HG02938 (cell line): ENCODE results near the gene PRM3.

Source experiments
- ATAC-seq: cut with Tn5 transposase; IDR thresholded peaks from one replicate; pipeline ENCODE4 v1.9.1; 2021; ENCODE audit warnings: mild to moderate bottlenecking, moderate library complexity; ENCODE audit not compliant: unreplicated experiment

Gene PRM3

DNA sequence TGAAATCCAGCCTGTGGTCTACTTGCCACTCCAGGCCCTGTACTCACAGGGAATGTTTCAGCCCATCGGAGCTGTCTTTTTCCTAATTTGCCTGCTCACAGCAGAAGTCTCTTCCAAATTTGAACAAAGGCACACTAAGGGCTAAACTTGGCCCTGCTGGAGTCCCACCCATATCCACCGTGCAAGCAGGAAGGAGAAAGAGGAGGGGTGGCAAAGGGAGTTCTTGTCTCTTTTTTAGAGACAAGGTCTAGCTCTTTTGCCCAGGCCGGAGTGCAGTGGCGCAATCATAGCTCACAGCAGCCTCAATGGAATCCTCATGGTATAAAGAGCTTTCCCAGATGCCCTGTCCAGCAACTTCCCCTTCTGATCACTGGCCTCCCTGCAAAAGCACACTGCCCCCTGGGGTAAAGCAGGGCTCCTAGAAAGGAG is 10.4 kb upstream of the PRM3 start:
- ATAC-seq, result no peak

DNA sequence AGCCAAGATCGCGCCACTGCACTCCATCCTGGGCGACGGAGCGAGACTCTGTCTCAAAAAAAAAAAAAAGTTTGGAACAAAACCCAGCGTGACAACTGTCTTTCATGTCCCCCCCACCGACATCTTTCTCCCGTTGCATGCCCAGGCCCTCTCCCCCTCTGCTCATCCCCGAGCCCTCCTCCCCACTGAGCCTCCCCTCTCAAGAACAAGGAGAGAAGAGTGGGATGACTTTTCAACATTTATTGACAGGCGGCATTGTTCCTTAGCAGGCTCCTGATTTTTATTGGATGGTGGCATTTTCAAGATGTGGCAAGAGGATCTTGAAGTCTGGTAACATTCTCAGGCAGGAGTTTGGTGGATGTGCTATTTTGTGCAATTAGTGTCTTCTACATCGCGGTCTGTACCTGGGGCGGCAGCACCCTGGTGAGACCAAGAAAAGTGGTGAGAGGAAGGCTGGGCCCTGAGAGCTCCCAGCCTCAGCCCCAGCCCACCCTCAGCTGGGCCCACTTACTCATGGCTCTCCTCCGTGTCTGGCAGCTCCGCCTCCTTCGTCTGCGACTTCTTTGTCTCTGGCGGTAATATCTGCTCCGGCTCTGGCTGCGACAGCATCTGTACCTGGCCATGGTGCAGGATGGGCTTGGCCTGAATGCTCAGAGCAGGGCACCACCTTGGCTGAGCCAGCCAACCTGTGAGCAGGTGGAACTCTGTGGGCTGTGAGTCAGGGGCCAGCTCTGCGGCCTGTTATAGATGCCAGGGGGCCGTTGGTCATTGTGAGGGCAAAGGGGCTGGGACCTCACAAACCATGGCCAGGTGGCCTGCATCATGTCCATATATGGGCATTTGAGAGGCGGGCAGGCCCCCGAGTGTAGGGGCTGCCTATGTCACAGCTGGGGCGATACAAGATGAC is 7.4 kb upstream of the PRM3 start, which contains the start of gene PRM1:
Gene PRM1, minus strand, starts transcription at position 715 of the 907 bp plus-strand sequence. Its CDS starts 92 bp downstream, at position 623.
- no peak for ATAC-seq

DNA sequence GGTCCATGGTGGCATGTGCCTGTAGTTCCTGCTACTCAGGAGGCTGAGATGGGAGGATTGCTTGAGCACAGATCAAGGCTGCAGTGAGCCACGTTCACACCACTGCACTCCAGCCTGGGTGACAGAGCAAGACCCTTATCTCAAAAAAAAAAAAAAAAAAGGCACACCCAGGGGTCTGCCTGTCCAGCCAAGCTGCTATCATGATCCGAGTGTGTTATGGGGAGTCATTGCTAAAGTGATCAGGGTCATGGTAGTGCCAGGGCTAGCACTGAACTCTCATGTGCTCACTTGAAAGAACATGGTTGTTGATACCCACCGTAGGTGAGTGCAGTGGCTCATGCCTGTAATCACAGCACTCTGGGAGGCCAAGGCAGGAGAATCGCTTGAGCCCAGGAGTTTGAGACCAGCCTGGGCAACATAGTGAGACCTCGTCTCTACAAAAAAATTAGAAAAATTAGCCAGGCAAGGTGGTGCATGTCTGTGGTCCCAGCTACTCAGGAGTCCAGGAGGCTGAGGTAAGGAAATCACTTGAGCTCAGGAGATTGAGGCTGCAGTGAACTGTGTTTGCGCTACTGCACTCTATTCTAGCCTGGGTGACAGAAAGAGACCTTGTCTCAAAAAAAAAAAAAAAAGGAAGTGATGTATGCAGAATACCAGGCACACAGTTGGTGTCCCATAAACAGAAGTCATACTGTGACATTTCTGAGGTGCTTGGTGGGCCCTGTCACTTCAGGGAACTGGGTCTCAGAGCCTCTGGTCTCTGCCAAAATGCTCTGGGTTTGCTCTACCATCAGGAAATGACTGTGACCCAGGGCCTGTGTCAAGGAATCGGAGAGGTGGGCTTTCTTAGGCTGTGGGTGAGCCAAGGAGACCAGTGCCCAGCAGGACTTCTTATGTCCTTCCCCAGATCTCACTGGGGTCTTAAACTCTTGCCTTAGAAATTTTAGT is 5.5 kb upstream of the PRM3 start:
- no peak for ATAC-seq

DNA sequence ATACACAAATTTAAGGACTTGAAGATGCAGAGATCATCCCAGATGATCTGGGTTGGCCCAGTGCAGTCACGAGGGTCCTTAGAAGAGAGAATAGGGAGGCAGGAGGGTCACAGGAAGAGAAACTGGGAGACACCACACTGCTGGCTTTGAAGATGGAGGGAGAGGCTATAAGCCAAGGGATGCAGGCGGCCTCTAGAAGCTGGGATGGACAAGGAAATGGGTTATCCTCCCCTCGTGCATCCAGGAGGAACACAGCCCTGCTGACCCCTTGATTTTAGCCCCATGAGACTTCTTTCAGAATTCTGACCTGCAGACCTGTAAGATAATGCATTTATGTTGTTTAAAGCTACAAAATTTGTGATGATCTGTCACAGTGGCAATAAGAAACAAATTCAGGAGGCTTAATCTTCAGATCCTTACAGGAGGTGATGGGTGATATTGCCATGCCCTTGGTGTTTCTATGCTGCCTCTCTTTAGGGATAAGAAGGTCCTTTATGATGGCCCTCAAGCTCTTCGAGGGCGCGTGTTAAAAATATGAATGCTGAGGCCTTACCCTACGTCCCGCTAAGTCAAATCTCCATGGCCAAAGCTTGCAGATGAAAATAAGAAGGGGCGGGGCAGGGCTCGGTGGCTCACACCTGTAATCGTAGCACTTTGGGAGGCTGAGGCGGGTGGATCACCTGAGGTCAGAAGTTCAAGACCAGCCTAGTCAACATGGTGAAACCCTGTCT is 4.3 kb upstream of the PRM3 start:
- ATAC-seq, result no peak

DNA sequence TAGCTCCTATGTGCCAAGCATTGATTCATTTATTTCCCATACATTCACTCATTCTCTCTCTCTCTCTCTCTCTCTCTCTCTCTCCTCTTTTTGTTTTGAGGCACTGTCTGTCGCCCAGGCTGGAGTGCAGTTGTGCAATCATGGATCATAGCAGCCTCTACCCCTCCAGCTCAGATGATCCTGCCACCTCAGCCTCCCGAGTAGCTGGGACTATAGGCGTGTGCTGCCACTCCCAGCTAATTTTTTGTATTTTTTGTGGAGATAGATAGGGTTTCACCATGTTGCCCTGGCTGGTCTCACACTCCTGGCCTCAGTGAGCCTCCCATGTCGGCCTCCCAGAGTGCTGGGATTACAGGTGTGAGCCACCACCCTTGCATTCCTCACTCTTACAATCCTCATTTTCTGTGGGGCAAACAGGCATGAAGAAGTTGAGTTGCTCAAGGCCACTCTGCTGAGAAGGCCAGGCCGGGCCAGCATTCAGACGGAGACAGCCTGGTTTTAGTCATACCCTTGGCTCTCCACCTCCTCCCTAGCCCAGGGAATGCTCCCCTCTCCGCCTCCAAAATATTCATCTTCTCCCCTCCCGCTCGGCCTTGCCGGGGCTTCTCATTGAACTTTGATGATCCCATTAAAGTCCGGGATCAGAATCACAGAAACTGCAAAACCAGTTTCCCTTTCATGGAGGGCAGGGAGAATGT is 3.6 kb upstream of the PRM3 start:
- ATAC-seq, result no peak

DNA sequence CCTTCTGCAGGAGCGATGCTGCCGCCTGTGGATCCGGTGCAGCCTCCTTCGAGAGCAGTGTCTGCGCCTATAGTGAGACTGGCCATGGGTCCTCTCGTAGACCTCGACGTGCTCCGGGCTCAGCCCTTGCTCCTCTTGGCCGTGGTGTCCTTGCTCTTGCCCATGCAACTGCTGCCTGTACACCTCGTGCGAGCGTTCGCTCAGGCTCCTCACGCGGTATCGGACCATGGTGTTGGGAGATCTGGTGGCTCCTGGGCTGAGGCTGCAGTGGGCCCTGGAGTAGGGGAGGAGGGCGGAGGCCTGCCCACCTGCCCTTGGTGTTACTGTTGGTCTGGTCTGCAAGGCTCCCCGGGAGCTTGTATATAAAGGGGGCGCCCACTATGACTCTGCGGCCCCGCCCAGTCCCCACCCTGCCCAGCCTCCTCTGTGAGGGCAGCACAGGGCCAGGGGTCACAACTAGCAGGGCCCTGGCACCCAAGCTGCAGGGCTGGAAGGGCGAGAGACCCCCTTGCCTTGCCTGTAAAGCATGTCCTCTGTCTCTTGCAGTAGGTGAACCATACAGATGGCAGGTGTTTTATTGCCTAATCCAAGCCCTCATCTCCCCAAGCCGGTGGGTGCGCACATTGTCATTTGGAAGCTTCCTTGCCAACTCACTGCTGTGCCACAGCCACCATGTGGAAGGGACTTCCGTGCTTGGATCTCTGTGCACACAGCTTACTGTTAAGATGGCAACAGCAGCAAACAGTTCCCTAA is 2.9 kb upstream of the PRM3 start, which contains the start of gene PRM2:
Gene PRM2, minus strand, starts transcription at position 338 of the 753 bp plus-strand sequence. Its CDS starts 110 bp downstream, at position 228.
- no peak for ATAC-seq

DNA sequence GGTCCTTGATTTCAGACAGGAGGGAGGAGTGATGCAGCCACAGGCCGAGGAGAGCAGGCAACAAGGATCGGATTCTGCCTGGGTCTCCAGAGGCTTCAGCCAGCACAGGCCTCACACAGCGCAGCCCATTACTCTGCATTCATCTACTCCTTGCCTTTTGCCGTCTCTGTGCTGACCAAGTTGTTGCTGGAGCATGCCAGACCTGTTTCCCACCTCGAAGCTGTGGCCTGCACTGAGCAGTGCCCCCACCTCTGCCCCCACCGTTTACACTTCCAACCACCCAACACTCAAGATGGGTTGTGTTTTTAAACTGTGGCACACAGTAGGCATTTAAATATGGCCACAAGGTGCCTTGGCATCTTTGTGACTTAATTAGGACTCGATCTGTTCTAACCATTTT is 1.5 kb upstream of the PRM3 start:
- ATAC-seq, result no peak

DNA sequence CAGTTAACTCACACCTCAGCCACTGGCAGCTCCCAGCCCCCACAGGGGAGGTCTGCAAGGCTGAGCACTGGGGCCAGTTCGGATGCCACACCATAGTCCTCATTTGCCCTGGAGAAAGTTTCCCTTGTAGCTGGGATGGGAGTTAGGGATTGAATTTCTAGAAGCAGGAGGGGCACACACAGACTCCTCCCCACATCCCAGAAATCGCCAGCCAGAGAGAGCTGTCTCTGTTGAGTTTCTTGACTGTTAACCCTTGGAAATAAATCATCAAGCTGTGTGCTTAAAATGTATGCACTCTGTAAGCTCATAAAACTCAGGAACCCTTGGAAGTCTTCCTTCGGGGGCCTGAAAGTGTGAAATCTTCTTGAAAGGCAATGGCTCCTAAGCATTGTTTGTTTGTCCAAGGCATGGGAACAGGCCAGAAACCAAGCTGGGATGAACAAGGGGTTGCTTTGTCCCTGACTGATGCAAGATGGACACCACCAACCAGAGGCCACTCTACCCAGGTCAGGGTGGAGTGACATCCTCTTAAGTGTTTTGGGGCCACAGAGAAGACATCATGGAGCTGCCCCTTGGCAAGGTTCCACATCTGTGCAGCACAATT is 394 bp upstream of the PRM3 start:
- ATAC-seq, result no peak

DNA sequence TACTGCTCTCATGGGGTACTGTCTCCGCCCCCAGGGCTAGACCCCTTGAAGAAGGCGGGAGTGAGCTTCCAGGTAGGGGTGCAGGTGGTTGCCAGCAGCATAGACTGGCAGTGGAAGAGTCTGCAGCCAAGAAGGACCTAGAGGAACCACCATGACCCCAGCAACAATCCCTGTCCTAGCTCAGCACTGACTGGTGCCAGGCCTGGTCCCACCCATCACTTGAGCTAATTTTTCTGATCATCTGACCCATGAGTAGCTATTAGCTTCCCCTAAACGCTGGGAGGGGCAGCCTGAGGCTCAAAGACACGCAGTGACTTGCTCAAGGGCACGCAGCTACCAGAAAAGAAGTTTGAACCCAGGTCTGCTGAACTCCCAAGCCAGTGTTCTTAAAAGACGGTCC is 945 bp downstream of the PRM3 start:
- ATAC-seq, result no peak

DNA sequence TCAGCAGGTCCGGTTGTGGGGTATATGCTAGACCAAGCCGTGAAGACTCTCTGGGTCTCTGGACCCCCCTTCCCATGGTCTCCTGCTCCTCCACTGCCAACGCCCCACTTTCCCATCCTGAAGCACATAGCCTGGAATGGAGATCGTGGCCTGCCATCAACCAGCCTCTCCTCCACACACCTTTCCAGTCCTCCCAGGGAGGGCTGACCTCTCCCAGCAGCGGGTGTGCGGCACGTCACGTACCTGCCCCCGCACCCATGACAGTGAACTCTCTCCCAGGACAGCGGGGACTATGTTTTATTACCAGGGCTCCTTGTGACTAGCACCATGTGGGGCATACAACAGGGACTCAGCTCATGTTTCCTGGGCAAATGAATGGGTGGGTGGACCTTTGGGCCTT is 1.8 kb downstream of the PRM3 start:
- ATAC-seq, result no peak

DNA sequence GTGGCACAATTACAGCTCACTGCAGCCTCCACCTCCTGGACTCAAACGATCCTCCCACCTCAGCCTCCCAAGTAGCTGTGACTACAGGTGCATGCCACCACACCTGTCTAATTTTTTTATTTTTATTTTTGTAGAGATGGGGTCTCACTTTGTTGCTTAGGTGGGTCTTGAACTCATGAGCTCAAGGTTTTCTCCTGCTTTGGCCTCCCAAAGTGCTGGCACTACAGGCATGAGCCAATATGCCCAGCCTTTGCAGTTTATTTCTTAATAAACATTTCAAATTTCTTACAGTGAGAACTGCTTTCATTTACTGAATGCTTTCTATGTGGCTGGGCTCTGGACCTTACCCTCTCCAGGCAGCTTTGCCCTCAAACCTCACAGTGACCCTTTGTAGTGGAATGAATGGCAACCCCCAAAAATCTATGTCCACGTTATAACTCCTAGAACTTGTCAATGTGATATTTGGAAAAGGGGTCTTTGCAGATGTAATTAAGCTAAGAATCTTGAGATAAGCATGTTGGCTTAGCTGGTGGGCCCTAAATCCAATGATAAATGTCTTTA is 2.7 kb downstream of the PRM3 start:
- no peak for ATAC-seq

DNA sequence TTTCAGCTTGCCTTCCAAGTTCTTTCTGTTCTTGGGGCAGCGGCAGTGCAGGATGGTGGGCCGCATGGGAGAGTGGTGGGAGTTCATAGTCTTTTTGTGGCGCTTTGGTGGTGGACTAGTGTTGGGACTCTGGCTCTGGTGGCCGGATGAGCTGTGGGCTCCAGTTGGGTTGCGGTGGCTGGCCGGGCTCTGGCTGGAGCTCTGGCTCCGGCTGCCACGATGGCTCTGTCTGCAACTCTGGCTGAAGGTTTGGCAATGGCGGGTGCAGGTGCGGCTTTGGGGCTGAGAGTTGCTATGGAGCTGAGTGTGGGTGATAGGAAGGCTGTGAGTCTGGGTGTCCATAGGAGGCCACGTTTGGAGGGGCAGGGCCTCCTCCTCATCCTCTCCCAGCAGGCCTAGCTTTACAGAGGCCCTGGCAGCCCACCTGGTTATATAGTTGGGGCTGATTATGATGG is 4.5 kb downstream of the PRM3 start, which contains the start of gene TNP2:
Gene TNP2, minus strand, starts transcription at position 405 of the 455 bp plus-strand sequence. Its CDS starts 63 bp downstream, at position 342.
- no peak for ATAC-seq

DNA sequence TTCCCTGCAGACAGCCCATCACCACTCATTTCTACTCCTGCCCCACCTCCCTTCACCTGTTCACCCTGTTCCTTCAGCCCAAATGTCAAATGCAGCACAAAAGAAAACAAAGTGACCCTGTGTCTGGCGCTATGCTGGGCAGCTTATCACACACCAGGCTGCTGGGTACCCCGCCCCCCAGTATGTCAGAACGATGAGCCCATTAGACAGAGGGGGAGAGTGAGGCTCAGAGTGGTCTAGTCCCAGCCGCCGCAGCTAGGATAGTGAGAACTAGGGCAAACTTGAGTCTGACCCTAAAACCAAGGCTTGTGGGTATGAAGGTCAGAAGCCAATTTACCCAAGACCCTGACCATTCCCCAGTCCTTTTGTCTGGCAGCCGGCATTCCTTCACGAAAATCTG is 8.3 kb downstream of the PRM3 start:
- no peak for ATAC-seq

DNA sequence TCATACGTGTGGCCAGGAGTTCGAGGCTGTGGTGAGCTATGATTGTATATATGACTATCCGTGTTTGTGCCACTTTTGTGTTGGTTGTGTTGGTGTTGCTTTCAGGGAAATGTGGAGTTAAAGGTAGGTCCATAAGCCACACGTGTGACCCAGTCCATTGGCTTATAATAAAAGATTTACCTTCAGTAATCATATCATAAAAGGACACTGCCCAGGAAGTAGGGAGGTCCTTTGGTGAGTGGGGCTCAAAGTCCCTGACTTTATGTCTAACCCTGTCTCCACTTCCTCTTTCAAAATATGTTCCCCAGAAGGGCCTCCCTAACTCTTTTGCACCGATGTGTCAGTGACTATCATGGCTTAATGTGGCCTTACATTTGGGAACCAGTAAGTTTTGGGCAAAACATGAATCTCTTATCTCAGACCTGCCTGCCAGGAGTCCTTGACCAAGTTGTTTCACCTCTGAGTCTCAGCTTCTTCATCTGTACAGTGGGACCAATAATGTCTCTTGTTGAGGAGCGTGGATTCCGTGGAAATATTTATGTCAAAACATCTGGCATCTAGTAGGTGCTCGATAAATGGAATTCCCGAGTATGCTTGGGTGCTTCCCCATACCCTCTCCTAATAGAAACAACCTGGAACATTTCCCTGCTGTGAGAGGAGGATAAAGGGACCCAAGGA is 9.1 kb downstream of the PRM3 start:
- no peak for ATAC-seq

DNA sequence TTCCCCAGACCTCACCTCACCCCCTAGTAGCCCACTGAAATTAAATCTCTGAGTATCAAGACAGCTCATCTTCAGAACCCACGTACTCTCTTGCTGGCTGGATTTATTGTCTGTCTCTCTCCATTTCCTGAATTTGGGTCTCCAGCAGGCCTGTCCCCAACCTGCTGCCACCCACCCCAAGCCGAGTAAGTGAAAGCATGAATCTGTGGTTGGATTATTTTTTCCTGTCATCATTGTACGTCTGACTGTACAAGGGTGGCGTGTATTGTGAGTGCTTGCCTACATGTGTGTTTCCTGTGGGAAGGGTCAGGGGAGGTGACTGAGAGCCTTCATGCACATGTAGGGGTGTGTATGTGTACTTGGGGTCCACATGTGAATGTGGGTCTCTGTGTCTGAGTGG is 9.7 kb downstream of the PRM3 start:
- no peak for ATAC-seq

DNA sequence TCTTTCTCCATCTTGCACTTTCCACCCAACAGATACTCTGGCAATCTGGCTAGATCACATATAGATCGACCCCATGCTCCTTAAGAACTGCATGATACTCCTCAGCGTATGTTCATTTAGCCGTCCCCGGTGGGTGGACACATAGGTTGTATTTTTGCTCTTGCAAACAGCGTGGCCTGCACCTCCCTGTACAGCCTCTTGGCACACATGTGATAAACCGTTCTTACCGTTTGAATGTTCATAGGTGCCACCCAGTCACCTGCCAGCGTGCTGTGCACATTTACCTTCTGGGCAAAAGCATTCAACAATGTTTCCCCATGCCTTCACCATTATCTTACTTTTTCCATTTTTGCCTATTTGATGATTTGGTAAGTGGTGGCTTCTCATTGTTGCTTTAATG is 10.5 kb downstream of the PRM3 start:
- ATAC-seq, result no peak

DNA sequence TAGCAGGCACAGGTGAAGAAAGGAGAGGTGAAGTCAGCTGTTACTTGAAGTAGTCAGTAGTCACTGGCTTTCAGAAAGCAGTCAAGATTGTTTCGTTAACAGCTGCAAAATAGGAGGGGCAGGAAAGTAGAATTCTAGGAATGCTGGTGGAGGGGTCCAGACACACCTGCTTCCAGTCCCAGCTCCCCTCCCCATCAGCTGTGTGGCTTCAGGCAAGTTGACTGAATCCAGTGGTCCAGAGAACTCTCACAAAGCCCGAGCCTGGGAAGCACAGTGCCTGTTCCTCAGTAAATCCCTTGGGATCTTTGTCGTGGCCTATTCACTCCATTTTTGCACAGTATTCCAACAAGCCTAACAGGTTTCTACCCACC is 12.8 kb downstream of the PRM3 start:
- ATAC-seq, result no peak
